Measurements from ENCODE around the gene CHL1. TPM values are rescaled to one million over a fixed set of nuclear protein-coding genes. Genes with fewer than 3 reads are reported as not detected.

The CHL1 gene
- polyA plus RNA-seq, 2 of the 4 experiments (the other 2 are of a cell fraction): 0.05 TPM; not detected in 1

DNA sequence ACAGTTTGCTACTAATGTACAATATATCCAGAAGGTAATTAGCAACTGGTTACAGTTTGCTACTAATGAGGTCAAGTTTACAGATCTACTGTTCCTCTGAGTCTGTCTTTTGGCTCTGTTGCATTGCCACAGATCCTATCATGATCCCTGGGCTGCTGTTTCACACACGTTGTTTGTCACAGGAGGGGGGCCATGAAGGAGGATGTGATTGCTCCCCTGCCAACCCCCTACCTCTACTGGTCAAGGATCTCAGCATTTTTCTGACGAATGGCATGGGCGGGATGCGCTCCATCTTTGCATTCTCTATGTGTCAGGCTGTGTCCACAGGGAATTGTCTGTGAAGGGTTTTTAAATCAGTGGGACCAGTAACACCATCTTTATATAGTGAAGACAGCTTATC, 91.9 kb downstream of the CHL1 start:
- no peak overlapping the region for H3K27ac ChIP-seq
- no peak for ATAC-seq
- DNase-seq (ENCODE audit: low read depth in 1 of 2, low spot score in 1 of 2): no peak
- no peaks in the 10 kb centered on the region for H3K9me3 ChIP-seq
- 36% methylated on average over 4 of the region's 4 CpGs for WGBS (ENCODE audit: missing lambda C conversion rate)
- no peak overlapping the region for H3K4me2 ChIP-seq
- no peaks in the 10 kb centered on the region for H3K4me1 ChIP-seq
- POLR2A ChIA-PET: no interaction called here
- no peak for FAIRE-seq
- H3K4me3 ChIP-seq: no peak overlapping the region
- TF ChIP-seq KDM1A (IDR thresholded peaks at IDR 0.05; ENCODE audit: low read depth) (no peak), TFCP2L1 (CRISPR knock-in tag; IDR thresholded peaks at IDR 0.05) (no peak), RARB (CRISPR knock-in tag; IDR thresholded peaks at IDR 0.05) (no peak), HDAC2 (IDR thresholded peaks at IDR 0.05) (no peak), TP53 (CRISPR knock-in tag; IDR thresholded peaks at IDR 0.05) (no peak), EHF (CRISPR knock-in tag; IDR thresholded peaks at IDR 0.05) (no peak), POLR2AphosphoS2 (conservative IDR thresholded peaks at IDR 0.05; ENCODE audit: low read length) (no peak), POLR2A (IDR thresholded peaks at IDR 0.05; ENCODE audit: low read length) (no peak)
- TF ChIP-seq, protein P1, sequence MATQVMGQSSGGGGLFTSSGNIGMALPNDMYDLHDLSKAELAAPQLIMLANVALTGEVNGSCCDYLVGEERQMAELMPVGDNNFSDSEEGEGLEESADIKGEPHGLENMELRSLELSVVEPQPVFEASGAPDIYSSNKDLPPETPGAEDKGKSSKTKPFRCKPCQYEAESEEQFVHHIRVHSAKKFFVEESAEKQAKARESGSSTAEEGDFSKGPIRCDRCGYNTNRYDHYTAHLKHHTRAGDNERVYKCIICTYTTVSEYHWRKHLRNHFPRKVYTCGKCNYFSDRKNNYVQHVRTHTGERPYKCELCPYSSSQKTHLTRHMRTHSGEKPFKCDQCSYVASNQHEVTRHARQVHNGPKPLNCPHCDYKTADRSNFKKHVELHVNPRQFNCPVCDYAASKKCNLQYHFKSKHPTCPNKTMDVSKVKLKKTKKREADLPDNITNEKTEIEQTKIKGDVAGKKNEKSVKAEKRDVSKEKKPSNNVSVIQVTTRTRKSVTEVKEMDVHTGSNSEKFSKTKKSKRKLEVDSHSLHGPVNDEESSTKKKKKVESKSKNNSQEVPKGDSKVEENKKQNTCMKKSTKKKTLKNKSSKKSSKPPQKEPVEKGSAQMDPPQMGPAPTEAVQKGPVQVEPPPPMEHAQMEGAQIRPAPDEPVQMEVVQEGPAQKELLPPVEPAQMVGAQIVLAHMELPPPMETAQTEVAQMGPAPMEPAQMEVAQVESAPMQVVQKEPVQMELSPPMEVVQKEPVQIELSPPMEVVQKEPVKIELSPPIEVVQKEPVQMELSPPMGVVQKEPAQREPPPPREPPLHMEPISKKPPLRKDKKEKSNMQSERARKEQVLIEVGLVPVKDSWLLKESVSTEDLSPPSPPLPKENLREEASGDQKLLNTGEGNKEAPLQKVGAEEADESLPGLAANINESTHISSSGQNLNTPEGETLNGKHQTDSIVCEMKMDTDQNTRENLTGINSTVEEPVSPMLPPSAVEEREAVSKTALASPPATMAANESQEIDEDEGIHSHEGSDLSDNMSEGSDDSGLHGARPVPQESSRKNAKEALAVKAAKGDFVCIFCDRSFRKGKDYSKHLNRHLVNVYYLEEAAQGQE (IDR thresholded peaks at IDR 0.05): no peak
- TF ChIP-seq, protein P2, sequence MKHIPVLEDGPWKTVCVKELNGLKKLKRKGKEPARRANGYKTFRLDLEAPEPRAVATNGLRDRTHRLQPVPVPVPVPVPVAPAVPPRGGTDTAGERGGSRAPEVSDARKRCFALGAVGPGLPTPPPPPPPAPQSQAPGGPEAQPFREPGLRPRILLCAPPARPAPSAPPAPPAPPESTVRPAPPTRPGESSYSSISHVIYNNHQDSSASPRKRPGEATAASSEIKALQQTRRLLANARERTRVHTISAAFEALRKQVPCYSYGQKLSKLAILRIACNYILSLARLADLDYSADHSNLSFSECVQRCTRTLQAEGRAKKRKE (CRISPR knock-in tag; IDR thresholded peaks at IDR 0.05; ENCODE audit: low read depth): no peak
- TF ChIP-seq, protein P3, sequence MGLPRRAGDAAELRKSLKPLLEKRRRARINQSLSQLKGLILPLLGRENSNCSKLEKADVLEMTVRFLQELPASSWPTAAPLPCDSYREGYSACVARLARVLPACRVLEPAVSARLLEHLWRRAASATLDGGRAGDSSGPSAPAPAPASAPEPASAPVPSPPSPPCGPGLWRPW (IDR thresholded peaks at IDR 0.05): no peak
- TF ChIP-seq, protein P4, sequence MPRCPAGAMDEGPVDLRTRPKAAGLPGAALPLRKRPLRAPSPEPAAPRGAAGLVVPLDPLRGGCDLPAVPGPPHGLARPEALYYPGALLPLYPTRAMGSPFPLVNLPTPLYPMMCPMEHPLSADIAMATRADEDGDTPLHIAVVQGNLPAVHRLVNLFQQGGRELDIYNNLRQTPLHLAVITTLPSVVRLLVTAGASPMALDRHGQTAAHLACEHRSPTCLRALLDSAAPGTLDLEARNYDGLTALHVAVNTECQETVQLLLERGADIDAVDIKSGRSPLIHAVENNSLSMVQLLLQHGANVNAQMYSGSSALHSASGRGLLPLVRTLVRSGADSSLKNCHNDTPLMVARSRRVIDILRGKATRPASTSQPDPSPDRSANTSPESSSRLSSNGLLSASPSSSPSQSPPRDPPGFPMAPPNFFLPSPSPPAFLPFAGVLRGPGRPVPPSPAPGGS (IDR thresholded peaks at IDR 0.05): no peak
- CTCF ChIA-PET: no interaction called here

DNA sequence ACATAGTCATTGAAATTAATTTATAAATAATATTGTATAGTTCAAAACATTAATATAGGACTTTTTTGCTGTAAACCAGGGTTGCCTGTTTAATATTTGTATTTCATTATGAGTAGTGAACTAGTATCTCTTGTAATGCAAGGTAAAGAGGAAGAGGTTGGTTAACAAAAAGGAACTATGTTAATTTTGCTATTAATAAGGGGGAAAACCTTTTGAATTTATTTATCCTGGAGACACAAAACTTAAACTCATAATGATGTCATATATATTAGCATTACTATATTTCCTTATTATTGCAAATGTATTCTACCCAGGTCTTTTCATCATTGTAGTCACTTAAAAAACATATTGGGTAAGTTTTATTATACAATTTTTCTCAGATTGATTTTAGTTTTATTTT, 94.5 kb downstream of the CHL1 start:
- ATAC-seq (no peak), FAIRE-seq (no peak), DNase-seq (ENCODE audit: low read depth in 1 of 2, low spot score in 1 of 2) (no peak)
- ChIA-PET CTCF (no interaction called here), POLR2A (no interaction called here)
- Histone ChIP-seq H3K27ac (no peak overlapping the region), H3K4me3 (no peak overlapping the region), H3K4me2 (no peak overlapping the region), H3K9me3 (no peaks in the 10 kb centered on the region), H3K4me1 (no peaks in the 10 kb centered on the region)
- TF ChIP-seq NPAS2 (CRISPR knock-in tag; IDR thresholded peaks at IDR 0.05; ENCODE audit: borderline replicate concordance): no peak
- no peak for TF ChIP-seq HEYL (CRISPR knock-in tag; IDR thresholded peaks at IDR 0.05)
- TF ChIP-seq, protein P2 (CRISPR knock-in tag; IDR thresholded peaks at IDR 0.05; ENCODE audit: low read depth): no peak
- TF ChIP-seq SREBF2 (IDR thresholded peaks at IDR 0.05): no peak
- TF ChIP-seq ZNF302 (CRISPR knock-in tag; IDR thresholded peaks at IDR 0.05): no peak
- TF ChIP-seq RARB (CRISPR knock-in tag; IDR thresholded peaks at IDR 0.05): no peak
- no peak for TF ChIP-seq ZSCAN20 (CRISPR knock-in tag; IDR thresholded peaks at IDR 0.05)
- TF ChIP-seq HOXA7 (CRISPR knock-in tag; IDR thresholded peaks at IDR 0.05): no peak
- TF ChIP-seq BHLHE40 (IDR thresholded peaks at IDR 0.05; ENCODE audit: low read depth, low read length): no peak

Measured in A549 (cell line).